DND-41 (cell line): Measurements from ENCODE around the gene TCF7.

Experiments
- EZH2 ChIP-seq: IDR thresholded peaks from 3 replicates; pipeline ENCODE4 v1.6.1; 2012; ENCODE audit warnings: borderline replicate concordance, low read depth, mild to moderate bottlenecking, moderate library complexity, low read length, inconsistent platforms; ENCODE audit not compliant: severe bottlenecking
- TF ChIP-seq, protein P1 (sequence below): IDR thresholded peaks from 2 replicates; pipeline ENCODE4 v1.5.1; 2012; ENCODE audit warnings: borderline replicate concordance, low read length, moderate library complexity, mild to moderate bottlenecking; ENCODE audit not compliant: poor library complexity, severe bottlenecking; ENCODE audit errors: extremely low read depth

DNA sequence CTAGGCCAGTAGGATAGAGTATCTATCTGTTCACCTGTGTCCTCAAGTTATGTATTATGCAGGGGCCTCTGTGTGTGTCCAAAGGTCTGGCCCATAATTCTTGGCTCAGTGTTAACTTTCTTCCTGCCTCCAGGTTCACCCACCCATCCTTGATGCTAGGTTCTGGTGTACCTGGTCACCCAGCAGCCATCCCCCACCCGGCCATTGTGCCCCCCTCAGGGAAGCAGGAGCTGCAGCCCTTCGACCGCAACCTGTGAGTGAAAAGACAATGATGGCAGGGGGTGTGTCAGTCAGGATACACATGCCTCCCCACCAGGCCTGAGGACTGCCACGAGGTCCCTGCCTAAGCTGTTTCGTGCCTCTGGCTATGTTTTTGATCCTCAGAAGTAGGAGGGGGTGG is 27.6 kb downstream of the TCF7 start:
- TF ChIP-seq, protein P1, sequence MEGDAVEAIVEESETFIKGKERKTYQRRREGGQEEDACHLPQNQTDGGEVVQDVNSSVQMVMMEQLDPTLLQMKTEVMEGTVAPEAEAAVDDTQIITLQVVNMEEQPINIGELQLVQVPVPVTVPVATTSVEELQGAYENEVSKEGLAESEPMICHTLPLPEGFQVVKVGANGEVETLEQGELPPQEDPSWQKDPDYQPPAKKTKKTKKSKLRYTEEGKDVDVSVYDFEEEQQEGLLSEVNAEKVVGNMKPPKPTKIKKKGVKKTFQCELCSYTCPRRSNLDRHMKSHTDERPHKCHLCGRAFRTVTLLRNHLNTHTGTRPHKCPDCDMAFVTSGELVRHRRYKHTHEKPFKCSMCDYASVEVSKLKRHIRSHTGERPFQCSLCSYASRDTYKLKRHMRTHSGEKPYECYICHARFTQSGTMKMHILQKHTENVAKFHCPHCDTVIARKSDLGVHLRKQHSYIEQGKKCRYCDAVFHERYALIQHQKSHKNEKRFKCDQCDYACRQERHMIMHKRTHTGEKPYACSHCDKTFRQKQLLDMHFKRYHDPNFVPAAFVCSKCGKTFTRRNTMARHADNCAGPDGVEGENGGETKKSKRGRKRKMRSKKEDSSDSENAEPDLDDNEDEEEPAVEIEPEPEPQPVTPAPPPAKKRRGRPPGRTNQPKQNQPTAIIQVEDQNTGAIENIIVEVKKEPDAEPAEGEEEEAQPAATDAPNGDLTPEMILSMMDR, result no peak
- TF ChIP-seq EZH2, result no peak
